SK-N-SH (cell line): ENCODE data around the gene PYGB. TPM values are rescaled to one million over a fixed set of nuclear protein-coding genes. Genes with fewer than 3 reads are reported as not detected.

Source experiments
- CTCF ChIA-PET: fragments of 300-600, 350-600 bp; formaldehyde crosslinking; extraction: SDS; loops from one replicate; lab custom pipeline; 2021; lab: Yijun Ruan, JAX
- POLR2A ChIA-PET: fragments of 350-600 bp; sonication (Branson Sonifier 250); formaldehyde crosslinking; extraction: SDS; loops from one replicate; lab custom pipeline; 2020; ENCODE audit warnings: antibody characterized with exemption, inconsistent platforms; lab: Yijun Ruan, JAX
- DNase-seq: peaks from one replicate; pipeline ENCODE4 v3.0.0; 2012
- H2AFZ ChIP-seq: fragments of 200-600 bp; sonication (generic); 2 replicates; pipeline ENCODE4 v1.8.1; 2016; ENCODE audit warnings: antibody characterized with exemption, mild to moderate bottlenecking, low read depth
- H3F3A ChIP-seq: fragments of 200-600 bp; sonication (generic); replicated peaks from 2 replicates; pipeline ENCODE3; 2016; ENCODE audit warnings: antibody characterized with exemption, mild to moderate bottlenecking; ENCODE audit not compliant: insufficient read depth
- H3K27ac ChIP-seq, 2 experiments: fragments of 200-500 bp in 1 of 2; fragments of 200-600 bp in 1 of 2; sonication (Bioruptor generic) in 1 of 2; sonication (generic), shearing (Covaris generic) in 1 of 2; 2 replicates each; pipeline versions ENCODE4 v1.5.1 to v1.6.1; 2014 to 2016; ENCODE audit warnings: low read depth in 2 of 2, inconsistent platforms in 1 of 2, low read length in 1 of 2, mild to moderate bottlenecking in 1 of 2, mixed read lengths in 1 of 2
- H3K27me3 ChIP-seq: fragments of 200-600 bp; sonication (generic), shearing (Covaris generic); 2 replicates; pipeline ENCODE4 v1.6.1; 2016; ENCODE audit warnings: mixed run types; ENCODE audit not compliant: insufficient read depth
- H3K36me3 ChIP-seq, 2 experiments: fragments of 200-500 bp in 1 of 2; fragments of 200-600 bp in 1 of 2; sonication (Bioruptor generic) in 1 of 2; sonication (generic) in 1 of 2; replicated peaks in 1 of 2; 2 replicates each; pipeline versions ENCODE3 to v1.5.1; 2014 to 2016; ENCODE audit warnings: low read length in 1 of 2, mild to moderate bottlenecking in 1 of 2; ENCODE audit not compliant: insufficient read depth in 2 of 2, control insufficient read depth in 1 of 2
- H3K4me1 ChIP-seq, 2 experiments: fragments of 200-500 bp in 1 of 2; fragments of 200-600 bp in 1 of 2; sonication (Bioruptor generic) in 1 of 2; sonication (generic), shearing (Covaris generic) in 1 of 2; 2 replicates each; pipeline versions ENCODE4 v1.5.1 to v1.6.1; 2014 to 2016; ENCODE audit warnings: low read depth in 1 of 2, low read length in 1 of 2, mixed run types in 1 of 2; ENCODE audit not compliant: insufficient read depth in 2 of 2, control insufficient read depth in 1 of 2
- H3K4me2 ChIP-seq: fragments of 200-600 bp; sonication (generic), shearing (Covaris generic); 2 replicates; pipeline ENCODE4 v1.6.1; 2017; ENCODE audit warnings: mixed run types
- H3K4me3 ChIP-seq, 2 experiments: fragments of 200-500 bp in 1 of 2; fragments of 200-600 bp in 1 of 2; sonication (Bioruptor generic) in 1 of 2; sonication (generic), shearing (Covaris generic) in 1 of 2; 2 replicates each; pipeline versions ENCODE4 v1.5.1 to v1.8.1; 2014 to 2016; ENCODE audit warnings: low read depth in 2 of 2, inconsistent platforms in 1 of 2, low read length in 1 of 2, mild to moderate bottlenecking in 1 of 2, mixed read lengths in 1 of 2, moderate library complexity in 1 of 2
- H3K79me2 ChIP-seq: fragments of 200-600 bp; sonication (generic); 2 replicates; pipeline ENCODE4 v1.8.1; 2017; ENCODE audit warnings: mild to moderate bottlenecking; ENCODE audit not compliant: insufficient read depth
- H3K9ac ChIP-seq: fragments of 200-600 bp; sonication (generic); 2 replicates; pipeline ENCODE4 v1.6.1; 2017; ENCODE audit warnings: mixed run types
- H3K9me2 ChIP-seq: fragments of 200-600 bp; sonication (generic); 2 replicates; pipeline ENCODE4 v1.6.1; 2017; ENCODE audit warnings: mixed run types
- H3K9me3 ChIP-seq: fragments of 200-600 bp; sonication (generic); 2 replicates; pipeline ENCODE4 v1.6.1; 2017; ENCODE audit warnings: mixed run types, mild to moderate bottlenecking, moderate library complexity
- H4K20me1 ChIP-seq: fragments of 200-600 bp; sonication (generic); 2 replicates; pipeline ENCODE4 v1.6.1; 2017; ENCODE audit warnings: mild to moderate bottlenecking, mixed run types; ENCODE audit not compliant: insufficient read depth
- CHD2 ChIP-seq: fragments of 150-350 bp; IDR thresholded peaks from 2 replicates; pipeline ENCODE4 v1.6.1; 2018; ENCODE audit warnings: low read length; ENCODE audit not compliant: partially characterized antibody
- EP300 ChIP-seq, 2 experiments: IDR thresholded peaks; 2 replicates each; pipeline versions ENCODE4 v1.4.0 to v1.6.1; 2012; ENCODE audit warnings: borderline replicate concordance in 1 of 2, low read depth in 1 of 2, low read length in 1 of 2
- FOXM1 ChIP-seq: IDR thresholded peaks from 2 replicates; pipeline ENCODE4 v1.4.0; 2012; ENCODE audit warnings: low read depth, mild to moderate bottlenecking
- GABPA ChIP-seq: IDR thresholded peaks from 2 replicates; pipeline ENCODE4 v1.4.0; 2012; ENCODE audit warnings: low read depth, mild to moderate bottlenecking
- JUND ChIP-seq: IDR thresholded peaks from 2 replicates; pipeline ENCODE4 v1.4.0; 2012
- MEF2A ChIP-seq: IDR thresholded peaks from 2 replicates; pipeline ENCODE4 v1.4.0; 2012; ENCODE audit warnings: low read depth, borderline replicate concordance
- NFIC ChIP-seq: IDR thresholded peaks from 2 replicates; pipeline ENCODE4 v1.4.0; 2012; ENCODE audit warnings: borderline replicate concordance
- RAD21 ChIP-seq: IDR thresholded peaks from 2 replicates; pipeline ENCODE4 v1.6.1; 2012; ENCODE audit warnings: mild to moderate bottlenecking, low read length
- RCOR1 ChIP-seq: fragments of 150-350 bp; IDR thresholded peaks from 2 replicates; pipeline ENCODE4 v1.6.1; 2017; ENCODE audit warnings: antibody characterized with exemption, low read length
- RXRA ChIP-seq: IDR thresholded peaks from 2 replicates; pipeline ENCODE4 v1.4.0; 2012; ENCODE audit warnings: low read depth, mild to moderate bottlenecking, borderline replicate concordance
- SIN3A ChIP-seq: IDR thresholded peaks from 2 replicates; pipeline ENCODE4 v1.6.1; 2012; ENCODE audit warnings: low read depth, mild to moderate bottlenecking, low read length, moderate library complexity, borderline replicate concordance
- SMC3 ChIP-seq: IDR thresholded peaks from 2 replicates; pipeline ENCODE4 v1.6.1; 2012; ENCODE audit warnings: low read depth, low read length, improper control_type of control experiment
- TCF12 ChIP-seq: IDR thresholded peaks from 2 replicates; pipeline ENCODE4 v1.4.0; 2012
- TEAD4 ChIP-seq: IDR thresholded peaks from 2 replicates; pipeline ENCODE4 v1.4.0; 2012; ENCODE audit warnings: mild to moderate bottlenecking, borderline replicate concordance; ENCODE audit not compliant: insufficient read depth
- YY1 ChIP-seq: IDR thresholded peaks from 2 replicates; pipeline ENCODE4 v1.4.0; 2012; ENCODE audit warnings: low read depth, mild to moderate bottlenecking
- WGBS: methylation state at CpG from one replicate; pipeline ENCODE4 v1.1.6; 2017; ENCODE audit warnings: low lambda C conversion rate; 5-methylcytosine and 5-hydroxymethylcytosine counted together
- polyA plus RNA-seq, 3 experiments: library from polyadenylated mRNA; depleted of rRNA; stranded (reverse); fragments of >200 nt; gene quantifications; 2 replicates each; pipeline ENCODE4 v1.2.3, GENCODE V29; 2012
- TF ChIP-seq, protein P1 (sequence below): fragments of 200-600 bp; sonication (generic); IDR thresholded peaks from 2 replicates; pipeline ENCODE4 v1.6.1; 2017; ENCODE audit warnings: antibody characterized with exemption, mild to moderate bottlenecking, moderate library complexity
- TF ChIP-seq, protein P2 (sequence below): IDR thresholded peaks from 2 replicates; pipeline ENCODE4 v1.6.1; 2012; ENCODE audit warnings: mild to moderate bottlenecking, low read depth, low read length, moderate library complexity
- TF ChIP-seq, protein P3 (sequence below): fragments of 150-350 bp; IDR thresholded peaks from 2 replicates; pipeline ENCODE4 v1.6.1; 2017; ENCODE audit warnings: antibody characterized with exemption, low read length, low read depth, borderline replicate concordance
- TF ChIP-seq, protein P4 (sequence below): IDR thresholded peaks from 2 replicates; pipeline ENCODE4 v1.4.0; 2012; ENCODE audit warnings: low read depth, borderline replicate concordance

PYGB gene
- polyA plus RNA-seq, 1 of the 3 experiments (the other 2 are of a cell fraction): 35.8 TPM

DNA sequence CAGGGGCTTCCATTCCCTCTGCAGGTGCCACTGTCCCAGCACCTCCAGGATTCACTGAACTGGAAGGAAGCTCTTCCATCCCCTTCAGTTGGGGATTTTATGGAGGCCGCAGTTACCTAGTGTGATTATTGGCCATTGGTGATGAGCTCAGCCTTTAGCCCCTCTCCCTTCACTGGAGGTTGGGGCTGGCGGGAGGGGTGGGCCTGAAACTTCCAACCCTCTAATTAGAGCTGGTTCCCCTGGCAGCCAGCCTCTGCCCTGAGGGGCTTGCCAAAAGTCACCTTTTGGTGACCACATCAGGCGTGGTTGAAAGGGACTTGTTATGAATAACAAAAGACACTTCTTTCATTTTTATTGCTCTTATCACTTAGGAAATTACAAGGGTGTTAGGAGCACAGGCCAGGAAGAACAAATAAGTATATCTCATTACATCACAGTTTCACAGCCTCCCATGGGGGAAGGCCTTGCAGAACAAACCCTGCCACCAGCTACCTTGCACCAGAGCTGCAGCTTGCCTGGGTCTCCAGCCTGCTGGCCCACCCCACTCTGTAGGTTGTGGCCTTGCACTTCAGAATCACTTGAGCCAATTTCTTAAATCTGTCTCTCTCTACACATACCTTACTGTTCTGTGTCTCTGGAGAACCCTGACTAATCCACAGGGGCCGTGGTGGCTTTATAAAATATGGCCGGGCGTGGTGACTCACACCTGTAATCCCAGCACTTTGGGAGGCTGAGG, 5.0 kb downstream of the PYGB start:
- Histone ChIP-seq H3K79me2 (peaks cover 95% of the 10 kb centered on the region), H3K36me3 (peaks cover 3 to 12% of the 10 kb centered on the region in 2 experiments), H3F3A (peaks cover 8% of the 10 kb centered on the region), H2AFZ (no peak overlapping the region), H3K4me1 (peaks cover 11 to 52% of the 10 kb centered on the region in 2 experiments), H3K9ac (no peak overlapping the region), H3K9me2 (no peaks in the 10 kb centered on the region), H3K9me3 (no peaks in the 10 kb centered on the region)
- POLR2A ChIA-PET: interaction anchor here (1.0 kb wide), 1 partner anchor 146 kb away, joined by 3 read pairs; no protein-coding TSS in a partner anchor
- 87% methylated on average over 4 of the region's 6 CpGs for WGBS
- no peak for TF ChIP-seq RXRA
- TF ChIP-seq, protein P1, sequence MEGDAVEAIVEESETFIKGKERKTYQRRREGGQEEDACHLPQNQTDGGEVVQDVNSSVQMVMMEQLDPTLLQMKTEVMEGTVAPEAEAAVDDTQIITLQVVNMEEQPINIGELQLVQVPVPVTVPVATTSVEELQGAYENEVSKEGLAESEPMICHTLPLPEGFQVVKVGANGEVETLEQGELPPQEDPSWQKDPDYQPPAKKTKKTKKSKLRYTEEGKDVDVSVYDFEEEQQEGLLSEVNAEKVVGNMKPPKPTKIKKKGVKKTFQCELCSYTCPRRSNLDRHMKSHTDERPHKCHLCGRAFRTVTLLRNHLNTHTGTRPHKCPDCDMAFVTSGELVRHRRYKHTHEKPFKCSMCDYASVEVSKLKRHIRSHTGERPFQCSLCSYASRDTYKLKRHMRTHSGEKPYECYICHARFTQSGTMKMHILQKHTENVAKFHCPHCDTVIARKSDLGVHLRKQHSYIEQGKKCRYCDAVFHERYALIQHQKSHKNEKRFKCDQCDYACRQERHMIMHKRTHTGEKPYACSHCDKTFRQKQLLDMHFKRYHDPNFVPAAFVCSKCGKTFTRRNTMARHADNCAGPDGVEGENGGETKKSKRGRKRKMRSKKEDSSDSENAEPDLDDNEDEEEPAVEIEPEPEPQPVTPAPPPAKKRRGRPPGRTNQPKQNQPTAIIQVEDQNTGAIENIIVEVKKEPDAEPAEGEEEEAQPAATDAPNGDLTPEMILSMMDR: no peak
- TF ChIP-seq, protein P2, sequence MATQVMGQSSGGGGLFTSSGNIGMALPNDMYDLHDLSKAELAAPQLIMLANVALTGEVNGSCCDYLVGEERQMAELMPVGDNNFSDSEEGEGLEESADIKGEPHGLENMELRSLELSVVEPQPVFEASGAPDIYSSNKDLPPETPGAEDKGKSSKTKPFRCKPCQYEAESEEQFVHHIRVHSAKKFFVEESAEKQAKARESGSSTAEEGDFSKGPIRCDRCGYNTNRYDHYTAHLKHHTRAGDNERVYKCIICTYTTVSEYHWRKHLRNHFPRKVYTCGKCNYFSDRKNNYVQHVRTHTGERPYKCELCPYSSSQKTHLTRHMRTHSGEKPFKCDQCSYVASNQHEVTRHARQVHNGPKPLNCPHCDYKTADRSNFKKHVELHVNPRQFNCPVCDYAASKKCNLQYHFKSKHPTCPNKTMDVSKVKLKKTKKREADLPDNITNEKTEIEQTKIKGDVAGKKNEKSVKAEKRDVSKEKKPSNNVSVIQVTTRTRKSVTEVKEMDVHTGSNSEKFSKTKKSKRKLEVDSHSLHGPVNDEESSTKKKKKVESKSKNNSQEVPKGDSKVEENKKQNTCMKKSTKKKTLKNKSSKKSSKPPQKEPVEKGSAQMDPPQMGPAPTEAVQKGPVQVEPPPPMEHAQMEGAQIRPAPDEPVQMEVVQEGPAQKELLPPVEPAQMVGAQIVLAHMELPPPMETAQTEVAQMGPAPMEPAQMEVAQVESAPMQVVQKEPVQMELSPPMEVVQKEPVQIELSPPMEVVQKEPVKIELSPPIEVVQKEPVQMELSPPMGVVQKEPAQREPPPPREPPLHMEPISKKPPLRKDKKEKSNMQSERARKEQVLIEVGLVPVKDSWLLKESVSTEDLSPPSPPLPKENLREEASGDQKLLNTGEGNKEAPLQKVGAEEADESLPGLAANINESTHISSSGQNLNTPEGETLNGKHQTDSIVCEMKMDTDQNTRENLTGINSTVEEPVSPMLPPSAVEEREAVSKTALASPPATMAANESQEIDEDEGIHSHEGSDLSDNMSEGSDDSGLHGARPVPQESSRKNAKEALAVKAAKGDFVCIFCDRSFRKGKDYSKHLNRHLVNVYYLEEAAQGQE: no peak
- TF ChIP-seq RCOR1: no peak
- TF ChIP-seq, protein P3, sequence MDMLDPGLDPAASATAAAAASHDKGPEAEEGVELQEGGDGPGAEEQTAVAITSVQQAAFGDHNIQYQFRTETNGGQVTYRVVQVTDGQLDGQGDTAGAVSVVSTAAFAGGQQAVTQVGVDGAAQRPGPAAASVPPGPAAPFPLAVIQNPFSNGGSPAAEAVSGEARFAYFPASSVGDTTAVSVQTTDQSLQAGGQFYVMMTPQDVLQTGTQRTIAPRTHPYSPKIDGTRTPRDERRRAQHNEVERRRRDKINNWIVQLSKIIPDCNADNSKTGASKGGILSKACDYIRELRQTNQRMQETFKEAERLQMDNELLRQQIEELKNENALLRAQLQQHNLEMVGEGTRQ: no peak
- TF ChIP-seq SIN3A: no peak
- no peak for TF ChIP-seq YY1
- TF ChIP-seq MEF2A: no peak
- no peak for TF ChIP-seq NFIC
- TF ChIP-seq EP300 (IDR thresholded peaks at IDR 0.05; ENCODE audit: borderline replicate concordance in 1 of 2, low read depth in 1 of 2, low read length in 1 of 2): no peak
- no peak for TF ChIP-seq CHD2
- TF ChIP-seq TCF12: no peak
- no peak for TF ChIP-seq JUND
- TF ChIP-seq FOXM1: no peak
- TF ChIP-seq GABPA: no peak
- no peak for TF ChIP-seq TEAD4
- TF ChIP-seq, protein P4, sequence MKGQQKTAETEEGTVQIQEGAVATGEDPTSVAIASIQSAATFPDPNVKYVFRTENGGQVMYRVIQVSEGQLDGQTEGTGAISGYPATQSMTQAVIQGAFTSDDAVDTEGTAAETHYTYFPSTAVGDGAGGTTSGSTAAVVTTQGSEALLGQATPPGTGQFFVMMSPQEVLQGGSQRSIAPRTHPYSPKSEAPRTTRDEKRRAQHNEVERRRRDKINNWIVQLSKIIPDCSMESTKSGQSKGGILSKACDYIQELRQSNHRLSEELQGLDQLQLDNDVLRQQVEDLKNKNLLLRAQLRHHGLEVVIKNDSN: no peak
- no peak for TF ChIP-seq RAD21
- TF ChIP-seq SMC3: no peak
- TF ChIP-seq, all 33 proteins: peak for 0
- H3K27me3 ChIP-seq: no peaks in the 10 kb centered on the region
- H3K4me3 ChIP-seq: no peak overlapping the region
- H4K20me1 ChIP-seq: peaks cover 84% of the 10 kb centered on the region
- CTCF ChIA-PET: interaction anchor here (1.1 kb wide), 1 partner anchor 42 kb away, joined by 4 read pairs; no protein-coding TSS in a partner anchor
- no peak overlapping the region for H3K4me2 ChIP-seq
- peak; percentile 3 for DNase-seq
- no peak overlapping the region for H3K27ac ChIP-seq
